GM19438 (cell line): ENCODE results near the gene APOA1.
A peak's percentile ranks its signal among the peaks of the same experiment; 100 is the strongest.
"Not testable (repeated sequence)": the region's sequence is repeated elsewhere in the genome, so short reads cannot be mapped to it uniquely, and the experiment has no call there.

Experiments
- ATAC-seq: cut with Tn5 transposase; IDR thresholded peaks from one replicate; pipeline ENCODE4 v1.9.1; 2021; ENCODE audit warnings: low read depth; ENCODE audit not compliant: unreplicated experiment

The APOA1 gene

GRCh38 chr11:116835791-116836631, 1.4 kb downstream of the APOA1 start:
- ATAC-seq: peak; percentile 89

GRCh38 chr11:116835042-116835772, 2.2 kb downstream of the APOA1 start:
- peak; percentile 26 for ATAC-seq

- ATAC-seq: not testable (repeated sequence)
Measured at GRCh38 chr11:116834535-116835041, 2.8 kb downstream of the APOA1 start.

- no peak for ATAC-seq
Measured at GRCh38 chr11:116833816-116834534, 3.4 kb downstream of the APOA1 start.

GRCh38 chr11:116833491-116833815, 4.0 kb downstream of the APOA1 start:
- ATAC-seq: no peak

- no peak for ATAC-seq
Measured at GRCh38 chr11:116832350-116833290, 4.8 kb downstream of the APOA1 start.

- ATAC-seq: no peak
Measured at GRCh38 chr11:116831790-116832349, 5.6 kb downstream of the APOA1 start.

GRCh38 chr11:116830184-116830912, 7.1 kb downstream of the APOA1 start:
- ATAC-seq: no peak

GRCh38 chr11:116829525-116830183, 7.8 kb downstream of the APOA1 start, which contains the start of gene APOC3:
Gene APOC3, plus strand, starts transcription at chr11:116829907. Its CDS starts 676 bp downstream, at chr11:116830583.
- no peak for ATAC-seq

GRCh38 chr11:116828632-116829524, 8.5 kb downstream of the APOA1 start:
- no peak for ATAC-seq

- ATAC-seq: no peak
Measured at GRCh38 chr11:116827461-116827860, 10.0 kb downstream of the APOA1 start.

- no peak for ATAC-seq
Measured at GRCh38 chr11:116826751-116827431, 10.5 kb downstream of the APOA1 start.

GRCh38 chr11:116825854-116826750, 11.3 kb downstream of the APOA1 start:
- no peak for ATAC-seq

GRCh38 chr11:116825434-116825833, 12.0 kb downstream of the APOA1 start:
- ATAC-seq: no peak

- ATAC-seq: no peak
Measured at GRCh38 chr11:116823031-116823843, 14.2 kb downstream of the APOA1 start, which contains the start of gene APOA4. Gene APOA4, minus strand, starts transcription at chr11:116823304. Its CDS starts 113 bp downstream, at chr11:116823191.
